ENCODE results near the gene MACROH2A2. TPM values are rescaled to one million over a fixed set of nuclear protein-coding genes. Genes with fewer than 3 reads are reported as not detected.

Gene MACROH2A2
- total and polyA plus RNA-seq, 7 donors, result 4.8 to 19.4 (median 10.4) TPM

DNA sequence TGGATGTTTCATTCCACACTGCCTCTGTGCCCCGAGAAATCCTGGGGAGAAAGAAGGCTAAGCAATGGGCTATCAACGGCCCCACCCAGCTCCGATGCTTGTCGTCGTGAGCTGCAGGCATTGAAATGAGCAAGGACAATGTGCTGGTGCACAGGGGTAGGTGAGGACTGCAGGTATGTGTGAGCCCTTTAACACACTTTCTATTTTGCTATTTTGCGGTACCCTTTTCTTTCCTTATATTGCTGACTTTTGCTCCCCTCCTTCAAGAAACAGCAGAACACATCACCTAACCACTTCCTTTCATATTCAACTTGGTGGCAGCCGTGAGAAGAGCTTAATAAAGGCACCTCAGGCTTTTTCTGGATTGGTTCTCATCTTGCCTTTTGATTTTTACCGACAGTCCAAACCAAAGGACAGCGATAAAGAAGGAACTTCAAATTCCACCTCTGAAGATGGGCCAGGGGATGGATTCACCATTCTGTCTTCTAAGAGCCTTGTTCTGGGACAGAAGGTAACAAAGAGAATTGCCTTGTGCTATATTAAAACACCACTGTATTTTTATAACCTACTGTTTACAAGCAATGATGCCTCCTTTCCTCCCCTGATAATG is 40.8 kb downstream of the MACROH2A2 start:
- intact Hi-C loops (cut with DNase I), result no loop called here
- Histone ChIP-seq H3K4me3 (no peak overlapping the region), H3K27me3 (no peaks in the 10 kb centered on the region), H3K36me3 (peaks cover 0 to 77% (median 15%) of the 10 kb centered on the region in 4 donors), H3K4me1 (no peaks in the 10 kb centered on the region), H3K9me3 (no peaks in the 10 kb centered on the region), H3K27ac (no peak overlapping the region)
- no peak for DNase-seq
- TF ChIP-seq POLR2AphosphoS5 (IDR thresholded peaks at IDR 0.05), result no peak
- TF ChIP-seq, protein P1, sequence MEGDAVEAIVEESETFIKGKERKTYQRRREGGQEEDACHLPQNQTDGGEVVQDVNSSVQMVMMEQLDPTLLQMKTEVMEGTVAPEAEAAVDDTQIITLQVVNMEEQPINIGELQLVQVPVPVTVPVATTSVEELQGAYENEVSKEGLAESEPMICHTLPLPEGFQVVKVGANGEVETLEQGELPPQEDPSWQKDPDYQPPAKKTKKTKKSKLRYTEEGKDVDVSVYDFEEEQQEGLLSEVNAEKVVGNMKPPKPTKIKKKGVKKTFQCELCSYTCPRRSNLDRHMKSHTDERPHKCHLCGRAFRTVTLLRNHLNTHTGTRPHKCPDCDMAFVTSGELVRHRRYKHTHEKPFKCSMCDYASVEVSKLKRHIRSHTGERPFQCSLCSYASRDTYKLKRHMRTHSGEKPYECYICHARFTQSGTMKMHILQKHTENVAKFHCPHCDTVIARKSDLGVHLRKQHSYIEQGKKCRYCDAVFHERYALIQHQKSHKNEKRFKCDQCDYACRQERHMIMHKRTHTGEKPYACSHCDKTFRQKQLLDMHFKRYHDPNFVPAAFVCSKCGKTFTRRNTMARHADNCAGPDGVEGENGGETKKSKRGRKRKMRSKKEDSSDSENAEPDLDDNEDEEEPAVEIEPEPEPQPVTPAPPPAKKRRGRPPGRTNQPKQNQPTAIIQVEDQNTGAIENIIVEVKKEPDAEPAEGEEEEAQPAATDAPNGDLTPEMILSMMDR (IDR thresholded peaks at IDR 0.05), result no peak
- no peak for TF ChIP-seq POLR2A (IDR thresholded peaks at IDR 0.05)
- no peak for TF ChIP-seq EP300 (IDR thresholded peaks at IDR 0.05)
- 76 to 91% methylated on average over 9 of the region's 9 CpGs for WGBS, 2 donors

DNA sequence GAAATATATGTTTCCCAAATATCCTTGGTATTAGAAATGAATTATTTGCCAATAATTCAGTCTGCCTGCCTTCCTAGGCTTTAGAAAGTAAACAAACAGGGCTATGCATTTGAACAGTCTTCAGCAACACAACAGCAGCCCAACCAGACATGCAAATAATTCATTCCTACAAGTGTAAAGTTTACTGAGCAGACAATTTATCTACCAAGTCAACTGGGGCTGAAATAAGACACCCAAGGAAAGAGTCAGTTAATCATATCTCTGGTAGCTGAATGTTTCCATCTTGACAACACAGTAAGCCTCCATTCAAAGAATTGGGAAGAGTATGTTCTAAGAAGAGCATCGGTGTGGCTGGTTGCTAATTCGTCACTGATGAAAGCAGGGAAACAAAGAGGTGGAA is 41.6 kb downstream of the MACROH2A2 start:
- no peaks in the 10 kb centered on the region for H3K4me1 ChIP-seq
- intact Hi-C loops (cut with DNase I), result no loop called here
- 87 to 95% methylated on average over 2 of the region's 2 CpGs for WGBS, 2 donors
- no peaks in the 10 kb centered on the region for H3K9me3 ChIP-seq
- DNase-seq, result no peak
- H3K27ac ChIP-seq, result no peak overlapping the region
- H3K4me3 ChIP-seq, result no peak overlapping the region
- TF ChIP-seq, protein P1 (IDR thresholded peaks at IDR 0.05), result no peak
- TF ChIP-seq POLR2A (IDR thresholded peaks at IDR 0.05) (no peak), POLR2AphosphoS5 (IDR thresholded peaks at IDR 0.05) (no peak), EP300 (IDR thresholded peaks at IDR 0.05) (no peak)
- no peaks in the 10 kb centered on the region for H3K27me3 ChIP-seq
- H3K36me3 ChIP-seq, result peaks cover 0 to 85% (median 17%) of the 10 kb centered on the region in 4 donors

DNA sequence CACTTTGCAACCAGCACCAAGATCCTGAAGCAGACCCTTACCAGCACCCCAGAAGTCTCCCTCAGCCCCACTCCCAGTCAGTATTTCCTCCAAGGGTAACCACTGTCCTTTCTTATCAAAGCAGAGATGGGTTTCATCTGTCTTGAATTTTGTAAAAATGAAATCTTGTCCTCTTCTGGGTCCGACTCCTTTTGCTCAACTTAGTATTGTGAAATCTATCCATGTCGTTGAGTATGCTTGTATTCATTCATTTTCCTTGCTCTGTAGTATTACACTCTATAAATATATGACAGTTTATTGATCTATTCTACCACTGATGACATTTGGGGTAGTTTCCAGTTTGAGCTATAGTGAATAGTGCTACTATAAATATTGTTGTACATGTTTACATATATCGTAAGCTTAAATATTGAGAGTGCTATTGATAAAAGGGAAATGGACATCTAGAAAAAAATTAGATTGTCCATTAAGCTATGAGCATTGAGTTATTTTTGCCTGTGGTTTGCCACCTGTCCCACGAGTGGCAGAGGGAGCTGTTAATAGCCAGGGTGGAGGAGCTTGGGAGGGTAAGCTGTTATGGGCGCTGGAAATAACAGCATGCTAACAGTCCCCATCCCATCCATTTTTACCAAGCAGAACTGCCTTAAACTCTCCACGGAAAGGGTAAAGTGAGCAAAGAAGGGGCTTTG is 43.5 kb downstream of the MACROH2A2 start:
- WGBS, 2 donors, result 87 to 92% methylated on average over 6 of the region's 6 CpGs
- DNase-seq, result no peak
- Histone ChIP-seq H3K27ac (no peak overlapping the region), H3K4me3 (no peak overlapping the region), H3K9me3 (no peaks in the 10 kb centered on the region), H3K27me3 (no peaks in the 10 kb centered on the region), H3K36me3 (peaks cover 0 to 92% (median 17%) of the 10 kb centered on the region in 4 donors), H3K4me1 (no peaks in the 10 kb centered on the region)
- intact Hi-C loops (cut with DNase I), result no loop called here
- TF ChIP-seq POLR2A (IDR thresholded peaks at IDR 0.05), result no peak
- TF ChIP-seq POLR2AphosphoS5 (IDR thresholded peaks at IDR 0.05), result no peak
- no peak for TF ChIP-seq EP300 (IDR thresholded peaks at IDR 0.05)
- TF ChIP-seq, protein P1 (IDR thresholded peaks at IDR 0.05), result no peak

DNA sequence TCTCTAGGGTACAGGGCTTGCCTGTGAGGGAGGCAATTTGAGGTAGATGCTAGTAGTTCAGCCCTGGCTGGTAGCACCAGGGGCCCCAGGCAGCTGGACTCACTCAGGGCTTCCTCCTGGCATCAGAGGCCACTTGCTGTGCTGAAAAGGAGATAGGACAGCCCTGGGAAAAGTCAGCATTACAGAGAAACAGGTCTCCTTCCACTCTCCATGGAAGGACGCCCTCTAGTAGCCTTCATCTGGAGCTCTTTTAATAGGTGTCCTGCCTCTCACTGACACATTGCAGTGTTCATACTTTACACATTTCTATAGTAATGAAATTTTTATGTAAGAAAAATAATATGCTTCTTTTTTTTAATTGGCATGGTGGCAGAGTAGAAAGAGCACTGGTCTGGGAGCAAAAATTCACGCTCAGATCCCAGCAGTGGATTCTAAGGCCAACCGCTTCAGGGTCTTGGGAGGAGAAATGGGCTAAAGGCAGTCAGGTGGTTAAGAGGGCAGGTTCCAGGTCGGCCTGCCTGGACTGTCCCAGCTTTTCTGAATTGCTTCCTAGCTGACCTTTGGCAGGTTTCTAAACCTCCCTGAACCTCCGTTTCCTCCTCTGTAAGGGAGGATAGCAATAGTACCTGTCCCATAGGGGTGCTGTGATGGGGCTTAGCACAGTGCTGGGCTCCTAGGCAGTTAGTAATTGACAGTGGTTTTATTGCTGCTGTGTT is 44.2 kb downstream of the MACROH2A2 start:
- Histone ChIP-seq H3K27me3 (no peaks in the 10 kb centered on the region), H3K9me3 (no peaks in the 10 kb centered on the region), H3K36me3 (peaks cover 0 to 94% (median 17%) of the 10 kb centered on the region in 4 donors), H3K4me3 (no peak overlapping the region), H3K4me1 (no peaks in the 10 kb centered on the region), H3K27ac (no peak overlapping the region)
- WGBS, 2 donors, result 93% methylated on average over 5 of the region's 5 CpGs
- intact Hi-C loops (cut with DNase I), result no loop called here
- TF ChIP-seq, protein P1 (IDR thresholded peaks at IDR 0.05), result no peak
- TF ChIP-seq POLR2A (IDR thresholded peaks at IDR 0.05) (no peak), POLR2AphosphoS5 (IDR thresholded peaks at IDR 0.05) (no peak), EP300 (IDR thresholded peaks at IDR 0.05) (no peak)
- no peak for DNase-seq
